AG09319 (cell line): ENCODE results near the gene CERS6.

ENCODE experiments used
- DNase-seq: peaks from one replicate; pipeline ENCODE4 v3.0.0-alpha.2; 2010; ENCODE audit warnings: low read depth; ENCODE audit errors: extremely low read depth
- TF ChIP-seq, protein P1 (sequence below): IDR thresholded peaks from 2 replicates; pipeline ENCODE4 v1.5.1; 2011; ENCODE audit warnings: low read depth, mild to moderate bottlenecking, inconsistent platforms, low read length, moderate library complexity

The CERS6 gene

DNA sequence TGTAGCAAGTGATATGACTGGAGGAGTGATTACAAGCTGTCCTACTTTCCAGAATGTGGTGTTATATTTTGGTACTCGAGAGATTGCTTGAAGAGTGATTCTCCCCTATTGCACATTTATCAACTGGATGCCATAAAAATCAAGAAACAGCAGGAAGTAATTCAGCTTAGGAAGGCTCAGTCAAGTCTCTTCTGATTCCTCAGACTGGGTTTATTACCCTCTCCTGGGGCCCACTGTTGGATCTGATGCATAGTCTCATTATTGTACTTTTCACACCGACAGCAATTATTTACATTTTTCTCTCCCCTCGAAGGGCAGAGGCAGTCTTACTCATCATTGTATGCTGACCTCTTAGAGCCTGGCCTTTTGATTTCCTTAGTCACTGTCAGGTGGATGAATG is 355.6 kb downstream of the CERS6 start:
- no peak for DNase-seq
- TF ChIP-seq, protein P1, sequence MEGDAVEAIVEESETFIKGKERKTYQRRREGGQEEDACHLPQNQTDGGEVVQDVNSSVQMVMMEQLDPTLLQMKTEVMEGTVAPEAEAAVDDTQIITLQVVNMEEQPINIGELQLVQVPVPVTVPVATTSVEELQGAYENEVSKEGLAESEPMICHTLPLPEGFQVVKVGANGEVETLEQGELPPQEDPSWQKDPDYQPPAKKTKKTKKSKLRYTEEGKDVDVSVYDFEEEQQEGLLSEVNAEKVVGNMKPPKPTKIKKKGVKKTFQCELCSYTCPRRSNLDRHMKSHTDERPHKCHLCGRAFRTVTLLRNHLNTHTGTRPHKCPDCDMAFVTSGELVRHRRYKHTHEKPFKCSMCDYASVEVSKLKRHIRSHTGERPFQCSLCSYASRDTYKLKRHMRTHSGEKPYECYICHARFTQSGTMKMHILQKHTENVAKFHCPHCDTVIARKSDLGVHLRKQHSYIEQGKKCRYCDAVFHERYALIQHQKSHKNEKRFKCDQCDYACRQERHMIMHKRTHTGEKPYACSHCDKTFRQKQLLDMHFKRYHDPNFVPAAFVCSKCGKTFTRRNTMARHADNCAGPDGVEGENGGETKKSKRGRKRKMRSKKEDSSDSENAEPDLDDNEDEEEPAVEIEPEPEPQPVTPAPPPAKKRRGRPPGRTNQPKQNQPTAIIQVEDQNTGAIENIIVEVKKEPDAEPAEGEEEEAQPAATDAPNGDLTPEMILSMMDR = no peak

DNA sequence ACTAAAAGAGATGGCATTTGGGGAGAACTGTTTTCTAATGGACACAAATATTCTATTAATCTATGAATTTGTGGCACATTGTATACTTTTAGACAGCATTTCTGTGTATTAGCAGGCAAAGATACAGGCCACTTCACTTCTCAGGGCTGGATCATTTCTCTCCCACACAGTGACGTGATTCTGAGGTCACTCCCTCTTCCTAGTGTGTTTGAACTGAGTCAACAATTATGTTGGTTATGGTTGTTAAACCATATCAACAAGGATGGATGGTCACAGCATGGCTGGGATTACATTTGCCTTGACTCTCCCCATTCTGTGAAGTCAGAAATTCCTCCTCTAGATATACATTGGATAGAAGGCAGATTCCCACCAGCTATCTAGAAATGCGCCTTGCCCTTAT is 358.0 kb downstream of the CERS6 start:
- TF ChIP-seq, protein P1 = no peak
- no peak for DNase-seq

DNA sequence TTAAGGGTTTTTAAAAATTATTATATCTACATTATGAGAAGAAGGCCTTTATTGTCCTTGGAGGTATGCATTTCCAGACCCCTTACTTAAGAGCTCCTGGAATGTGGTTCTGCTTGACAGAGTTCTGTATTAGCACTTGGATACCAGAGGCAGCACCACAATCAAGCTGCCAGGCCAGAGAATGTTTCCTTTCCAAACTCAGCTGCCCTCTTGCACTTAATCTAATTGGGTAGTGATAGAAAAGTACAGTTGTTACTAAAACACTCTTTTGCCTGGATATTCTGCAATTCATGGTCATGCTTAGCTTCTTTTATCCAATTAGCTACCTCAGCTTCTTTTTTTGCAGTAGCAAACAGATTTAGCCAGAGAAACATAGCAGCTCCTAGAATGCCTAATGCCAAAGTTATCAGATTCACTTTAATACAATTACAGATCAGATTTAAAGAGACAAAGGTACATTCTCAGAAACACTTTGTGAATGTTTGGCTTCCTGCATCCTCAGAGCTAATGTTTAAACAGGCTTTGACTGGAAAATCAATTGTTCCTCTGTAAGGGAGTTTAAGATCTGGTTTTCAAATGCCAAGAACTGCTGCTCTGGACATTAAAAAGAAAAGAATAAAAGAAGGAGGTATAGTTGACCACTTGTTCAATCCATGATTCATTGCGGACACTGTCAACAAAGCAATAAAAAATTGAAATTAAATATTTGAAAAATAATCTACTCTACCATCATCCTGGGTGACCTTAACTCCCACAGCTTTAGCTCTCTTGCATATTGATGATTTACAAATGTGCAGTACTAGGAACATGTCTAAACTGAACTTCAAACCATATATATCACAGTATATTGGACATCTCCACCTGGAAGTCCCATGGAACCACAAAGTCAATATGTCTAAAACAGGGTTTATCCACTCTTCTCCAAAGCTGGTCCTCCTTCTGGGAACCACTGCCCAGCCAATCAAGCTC is 359.2 kb downstream of the CERS6 start:
- TF ChIP-seq, protein P1 = no peak
- DNase-seq = no peak

DNA sequence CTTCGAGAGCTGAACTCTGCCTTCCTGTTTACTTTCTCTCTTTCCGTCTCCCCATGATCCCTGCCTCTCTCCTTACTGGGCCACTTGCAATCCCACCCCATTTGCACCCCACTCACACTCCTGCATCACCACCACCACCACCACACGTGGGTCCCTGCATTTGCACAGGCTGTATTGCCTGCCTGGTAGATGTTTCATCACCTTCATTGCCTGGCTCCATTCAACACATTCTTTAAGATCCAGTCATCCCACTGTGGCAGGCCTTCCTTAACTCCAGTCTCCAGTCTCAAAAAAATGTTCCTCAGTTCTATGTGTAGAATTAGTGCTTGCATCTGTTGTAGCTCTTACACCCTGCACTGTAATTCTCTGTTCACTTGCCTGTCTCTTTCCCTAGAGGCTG is 360.3 kb downstream of the CERS6 start:
- peak; percentile 54 for DNase-seq
- TF ChIP-seq, protein P1 = no peak

DNA sequence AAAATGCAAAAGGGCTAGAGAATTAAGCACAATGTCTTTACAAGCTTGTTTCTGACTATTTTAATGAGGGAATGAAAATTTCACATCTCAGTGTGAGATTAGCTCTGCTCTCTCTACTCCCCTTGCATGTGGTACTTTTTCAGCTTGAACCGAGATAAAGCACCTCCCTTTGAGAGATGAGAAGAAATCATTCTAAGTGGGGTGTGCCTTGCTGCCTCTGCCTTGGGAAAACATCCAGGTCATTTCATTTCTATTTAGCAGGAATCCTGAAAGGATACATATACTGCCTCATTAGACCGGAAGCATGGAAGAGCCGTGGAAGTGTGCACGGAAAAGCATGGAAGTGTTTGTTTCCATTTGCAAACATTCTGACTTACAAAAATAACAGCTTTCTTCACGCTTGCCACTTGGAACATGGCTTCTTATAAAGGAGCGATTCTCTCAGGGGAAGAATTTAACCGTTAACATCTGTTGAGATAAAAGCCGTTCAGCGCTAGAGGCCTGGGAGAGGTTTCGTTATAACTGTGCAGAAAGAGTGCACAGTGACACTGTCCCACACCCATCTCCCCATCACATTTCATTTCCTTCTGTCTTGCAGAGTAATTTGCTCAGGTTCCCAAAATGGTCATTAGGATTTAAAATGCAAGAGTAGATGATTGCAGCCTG is 363.1 kb downstream of the CERS6 start:
- TF ChIP-seq, protein P1 = no peak
- DNase-seq = no peak

DNA sequence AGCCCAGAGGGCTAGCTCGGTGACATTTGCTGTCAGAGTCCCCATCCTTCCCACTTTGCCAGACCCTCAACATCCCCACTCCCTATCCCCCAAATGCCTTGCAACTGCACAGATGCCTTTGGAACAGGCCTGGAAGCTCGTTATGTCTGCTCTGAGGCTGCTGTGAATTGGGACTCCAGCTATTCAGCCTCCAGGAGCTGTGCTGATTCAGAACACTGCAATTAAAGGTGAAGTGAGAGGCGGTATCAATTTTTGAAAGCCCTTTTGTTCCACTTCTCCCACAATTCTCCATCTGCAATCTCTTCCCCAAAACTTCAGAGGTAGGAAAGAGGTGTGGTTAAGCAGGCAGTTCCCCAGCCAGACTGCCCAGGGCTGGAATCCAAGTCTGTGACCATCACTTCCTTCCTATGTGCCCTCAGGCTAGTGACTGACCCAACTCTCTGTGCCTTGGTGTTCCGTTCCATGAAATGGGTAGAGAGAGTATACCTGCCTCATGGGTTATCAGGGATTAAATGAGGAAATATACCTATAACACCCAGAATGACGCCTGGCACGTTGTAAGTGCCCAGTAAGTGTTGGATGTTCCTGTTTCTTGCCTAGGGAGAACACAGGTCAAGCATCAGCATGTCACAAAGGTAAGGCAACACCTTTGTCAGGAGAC is 363.9 kb downstream of the CERS6 start:
- TF ChIP-seq, protein P1 = no peak
- no peak for DNase-seq
